Uterus (tissue), 4 donors: Measurements from ENCODE around the gene TRIM24. TPM values are rescaled to one million over a fixed set of nuclear protein-coding genes. Genes with fewer than 3 reads are reported as not detected.

Source experiments
- DNase-seq, 2 donors: peaks; one replicate each; pipeline ENCODE4 v3.0.0-alpha.2; 2019 to 2020
- H3K27ac ChIP-seq, 2 donors: fragments of 200-600 bp; sonication (generic); 1 replicate in 1 of 2; 2 replicates in 1 of 2; pipeline ENCODE4 v1.5.1; 2016 to 2018
- H3K27me3 ChIP-seq, 2 donors: fragments of 200-600 bp; sonication (generic); one replicate each; pipeline ENCODE4 v1.5.1; 2018 to 2019; ENCODE audit warnings: control low read depth in 1 of 2
- H3K36me3 ChIP-seq, 2 donors: fragments of 200-600 bp; sonication (generic); one replicate each; pipeline ENCODE4 v1.5.1; 2019; ENCODE audit warnings: control low read depth in 1 of 2
- H3K4me1 ChIP-seq, 2 donors: fragments of 200-600 bp; sonication (generic); one replicate each; pipeline ENCODE4 v1.5.1; 2018 to 2019; ENCODE audit warnings: control low read depth in 1 of 2
- H3K4me3 ChIP-seq, 2 donors: fragments of 200-600 bp; sonication (generic); 1 replicate in 1 of 2; 2 replicates in 1 of 2; pipeline ENCODE4 v1.5.1; 2018 to 2019; ENCODE audit warnings: mild to moderate bottlenecking in 1 of 2
- H3K9me3 ChIP-seq, 2 donors: fragments of 200-600 bp; sonication (generic); one replicate each; pipeline ENCODE4 v1.5.1; 2019; ENCODE audit warnings: control low read depth in 1 of 2
- CTCF ChIP-seq, 4 experiments: fragments of 200-600 bp in 2 of 4; fragments of 450-650 bp in 2 of 4; sonication (generic) in 2 of 4; IDR thresholded peaks; one replicate each; pipeline ENCODE4 v1.5.1; 2016 to 2019; ENCODE audit warnings: antibody characterized with exemption in 4 of 4, mild to moderate bottlenecking in 2 of 4, moderate library complexity in 1 of 4
- POLR2A ChIP-seq, 2 donors: fragments of 450-650 bp; IDR thresholded peaks; one replicate each; pipeline ENCODE4 v1.6.1; 2016; ENCODE audit warnings: antibody characterized with exemption in 2 of 2, mild to moderate bottlenecking in 1 of 2, moderate library complexity in 1 of 2
- intact Hi-C: fragments of 100-400 bp; cut with DNase I; formaldehyde crosslinking; loops from one replicate; pipeline ENCODE4 v1.15.1; 2023; ENCODE audit warnings: low total_unique reads
- small RNA-seq: library from RNA; depleted of rRNA; stranded (forward); fragments of <200 nt; gene quantifications from one replicate; pipeline ENCODE3, GENCODE V24; 2016
- total RNA-seq, 4 donors: library from RNA; depleted of rRNA in 3 of 4; stranded (reverse); fragments of >200 nt in 3 of 4; gene quantifications; one replicate each; pipeline versions ENCODE4 v1.1.0 to v1.2.4, GENCODE V29; 2014 to 2023
- donor health status: DM: yes; HTN: yes; CAD: no.

The TRIM24 gene
- total RNA-seq, 4 donors from 2014 or later, result 5.9 to 20.6 (median 14.7) TPM

- H3K36me3 ChIP-seq, result no peaks in the 10 kb centered on the region
- H3K4me1 ChIP-seq, result no peaks in the 10 kb centered on the region
- DNase-seq, result no peak
- H3K27ac ChIP-seq, result no peak overlapping the region
- H3K4me3 ChIP-seq, result no peak overlapping the region
- intact Hi-C loops, result no loop called here
- no peaks in the 10 kb centered on the region for H3K9me3 ChIP-seq
- TF ChIP-seq CTCF (IDR thresholded peaks at IDR 0.05) (no peak), POLR2A (IDR thresholded peaks at IDR 0.05) (no peak)
- no peaks in the 10 kb centered on the region for H3K27me3 ChIP-seq
Observed at GRCh38 chr7:138632826-138633602, 173.0 kb downstream of the TRIM24 start.

Small RNAs within 50 kb of the gene (small RNA-seq; reads per million reads assigned to genes)
- not detected for gene RF00561

Other genes starting within 250 kb of the TRIM24 start
- gene SVOPL, start 241.1 kb downstream of the TRIM24 start, total RNA-seq, result 1 to 10 TPM in 1 of 4 donors, under 1 TPM in 1, not detected in 2; 0.28 to 1.5 TPM